GM12891 (cell line): ENCODE data around the gene RAB20.

Experiments used
- PAX5 ChIP-seq: IDR thresholded peaks from 2 replicates; pipeline ENCODE4 v1.6.1; 2011; ENCODE audit warnings: low read length, moderate library complexity, mild to moderate bottlenecking; ENCODE audit not compliant: insufficient read depth, severe bottlenecking
- POLR2A ChIP-seq: IDR thresholded peaks from 2 replicates; pipeline ENCODE4 v1.6.1; 2011; ENCODE audit warnings: low read depth, low read length, control low read depth
- POLR2AphosphoS5 ChIP-seq: IDR thresholded peaks from 2 replicates; pipeline ENCODE4 v1.6.1; 2011; ENCODE audit warnings: low read depth, low read length, control low read depth
- POU2F2 ChIP-seq: IDR thresholded peaks from 2 replicates; pipeline ENCODE4 v1.6.1; 2011; ENCODE audit warnings: low read depth, mild to moderate bottlenecking, control low read depth, low read length, moderate library complexity
- SPI1 ChIP-seq: IDR thresholded peaks from 2 replicates; pipeline ENCODE4 v1.6.1; 2011; ENCODE audit warnings: low read depth, low read length, control low read depth
- TAF1 ChIP-seq: IDR thresholded peaks from 2 replicates; pipeline ENCODE4 v1.6.1; 2011; ENCODE audit warnings: low read depth, low read length, control low read depth

DNA sequence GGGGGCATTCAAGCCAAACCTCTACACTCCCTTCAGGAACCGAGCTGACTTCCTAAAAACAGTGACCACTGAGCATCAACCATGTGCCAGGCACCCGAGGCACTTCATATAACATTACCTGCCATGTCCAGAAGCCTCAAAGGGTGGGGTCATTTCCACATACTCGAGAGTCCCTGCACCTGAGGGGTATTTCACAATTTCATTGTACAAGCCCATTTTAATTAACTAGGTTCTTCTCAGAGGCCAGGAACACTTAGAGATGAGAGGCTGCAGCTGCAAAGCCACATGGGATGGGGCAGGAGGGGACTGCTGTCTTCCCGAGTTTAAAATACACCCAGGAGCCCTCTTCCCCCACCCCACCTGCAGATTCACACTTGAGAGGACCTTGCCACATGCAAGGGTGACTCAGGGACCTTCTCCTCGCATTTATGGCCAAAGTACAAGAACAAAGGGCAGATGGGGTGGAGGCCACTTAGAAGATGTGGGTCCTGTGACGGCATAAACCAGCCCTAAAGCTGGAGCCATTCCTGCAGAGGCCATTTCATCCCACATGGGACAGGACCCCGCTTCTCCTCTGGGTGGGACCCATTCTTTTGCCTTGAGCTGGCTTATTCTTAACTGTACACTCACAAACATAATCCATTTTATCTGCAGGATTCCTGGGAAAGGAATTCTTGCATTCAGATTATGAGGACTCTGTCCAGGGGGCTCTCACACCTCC is 43.9 kb downstream of the RAB20 start:
- TF ChIP-seq POLR2A = no peak
- TF ChIP-seq POLR2AphosphoS5 = no peak
- no peak for TF ChIP-seq TAF1
- TF ChIP-seq SPI1 = no peak
- no peak for TF ChIP-seq PAX5
- TF ChIP-seq POU2F2 = no peak
